Uterus (tissue), 2 donors: ENCODE data around the gene ZNF578.
"Not testable (repeated sequence)": the region's sequence is repeated elsewhere in the genome, so short reads cannot be mapped to it uniquely, and the experiment has no call there.

Source experiments
- POLR2A ChIP-seq, 2 donors: fragments of 450-650 bp; IDR thresholded peaks; one replicate each; pipeline ENCODE4 v1.6.1; 2016; ENCODE audit warnings: antibody characterized with exemption in 2 of 2, mild to moderate bottlenecking in 1 of 2, moderate library complexity in 1 of 2
- TF ChIP-seq, protein P1 (sequence below), 4 experiments: fragments of 200-600 bp in 2 of 4; fragments of 450-650 bp in 2 of 4; sonication (generic) in 2 of 4; IDR thresholded peaks; one replicate each; pipeline ENCODE4 v1.5.1; 2016 to 2019; ENCODE audit warnings: antibody characterized with exemption in 4 of 4, mild to moderate bottlenecking in 2 of 4, moderate library complexity in 1 of 4

DNA sequence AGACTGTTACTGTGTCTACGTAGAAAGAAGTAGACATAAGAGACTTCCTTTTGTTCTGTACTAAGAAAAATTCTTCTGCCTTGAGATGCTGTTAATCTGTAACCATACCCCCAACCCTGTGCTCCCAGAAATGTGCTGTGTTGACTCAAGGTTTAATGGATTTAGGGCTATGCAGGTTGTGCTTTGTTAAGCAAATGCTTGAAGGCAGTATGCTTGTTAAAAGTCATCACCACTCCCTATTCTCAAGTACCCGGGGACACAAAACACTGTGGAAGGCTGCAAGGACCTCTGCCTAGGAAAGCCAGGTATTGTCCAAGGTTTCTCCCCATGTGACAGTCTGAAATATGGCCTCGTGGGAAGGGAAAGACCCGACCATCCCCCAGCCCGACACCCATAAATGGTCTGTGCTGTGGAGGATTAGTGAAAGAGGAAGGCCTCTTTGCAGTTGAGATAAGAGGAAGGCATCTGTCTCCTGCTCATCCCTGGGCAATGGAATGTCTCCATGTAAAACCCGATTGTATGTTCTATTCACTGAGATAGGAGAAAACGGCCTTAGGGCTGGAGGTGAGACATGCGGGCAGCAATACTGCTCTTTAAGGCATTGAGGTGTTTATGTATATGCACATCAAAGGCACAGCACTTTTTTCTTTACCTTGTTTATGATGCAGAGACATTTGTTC lies 32.3 kb downstream of the ZNF578 start:
- TF ChIP-seq, protein P1, sequence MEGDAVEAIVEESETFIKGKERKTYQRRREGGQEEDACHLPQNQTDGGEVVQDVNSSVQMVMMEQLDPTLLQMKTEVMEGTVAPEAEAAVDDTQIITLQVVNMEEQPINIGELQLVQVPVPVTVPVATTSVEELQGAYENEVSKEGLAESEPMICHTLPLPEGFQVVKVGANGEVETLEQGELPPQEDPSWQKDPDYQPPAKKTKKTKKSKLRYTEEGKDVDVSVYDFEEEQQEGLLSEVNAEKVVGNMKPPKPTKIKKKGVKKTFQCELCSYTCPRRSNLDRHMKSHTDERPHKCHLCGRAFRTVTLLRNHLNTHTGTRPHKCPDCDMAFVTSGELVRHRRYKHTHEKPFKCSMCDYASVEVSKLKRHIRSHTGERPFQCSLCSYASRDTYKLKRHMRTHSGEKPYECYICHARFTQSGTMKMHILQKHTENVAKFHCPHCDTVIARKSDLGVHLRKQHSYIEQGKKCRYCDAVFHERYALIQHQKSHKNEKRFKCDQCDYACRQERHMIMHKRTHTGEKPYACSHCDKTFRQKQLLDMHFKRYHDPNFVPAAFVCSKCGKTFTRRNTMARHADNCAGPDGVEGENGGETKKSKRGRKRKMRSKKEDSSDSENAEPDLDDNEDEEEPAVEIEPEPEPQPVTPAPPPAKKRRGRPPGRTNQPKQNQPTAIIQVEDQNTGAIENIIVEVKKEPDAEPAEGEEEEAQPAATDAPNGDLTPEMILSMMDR (IDR thresholded peaks at IDR 0.05) = not testable (repeated sequence)
- TF ChIP-seq POLR2A (IDR thresholded peaks at IDR 0.05) = not testable (repeated sequence)
